Liver (tissue), 9 donors: ENCODE data around the gene CFAP251. TPM values are rescaled to one million over a fixed set of nuclear protein-coding genes. Genes with fewer than 3 reads are reported as not detected.

Experiments
- DNase-seq: peaks from one replicate; pipeline ENCODE4 v3.0.0-alpha.2; 2017; ENCODE audit warnings: low spot score
- H3K27ac ChIP-seq, 2 donors: one replicate each; pipeline ENCODE4 v1.7.0; 2013; ENCODE audit warnings: inconsistent platforms in 2 of 2, low read length in 2 of 2, control low read depth in 1 of 2, low read depth in 1 of 2, mild to moderate bottlenecking in 1 of 2
- H3K27me3 ChIP-seq, 4 donors: one replicate each; pipeline versions ENCODE4 v1.6.1 to v1.7.0; 2013; ENCODE audit warnings: low read length in 3 of 4, inconsistent platforms in 1 of 4, mild to moderate bottlenecking in 1 of 4, moderate library complexity in 1 of 4; ENCODE audit not compliant: control insufficient read depth in 4 of 4, insufficient read depth in 4 of 4
- H3K36me3 ChIP-seq, 4 donors: one replicate each; pipeline versions ENCODE4 v1.6.1 to v1.7.0; 2013; ENCODE audit warnings: low read length in 3 of 4, mild to moderate bottlenecking in 3 of 4, low read depth in 1 of 4, moderate library complexity in 1 of 4; ENCODE audit not compliant: control insufficient read depth in 4 of 4, insufficient read depth in 3 of 4
- H3K4me1 ChIP-seq, 4 donors: one replicate each; pipeline versions ENCODE4 v1.6.1 to v1.7.0; 2013; ENCODE audit warnings: low read length in 3 of 4, mild to moderate bottlenecking in 3 of 4, moderate library complexity in 1 of 4; ENCODE audit not compliant: control insufficient read depth in 4 of 4, insufficient read depth in 4 of 4
- H3K4me3 ChIP-seq, 3 donors: one replicate each; pipeline versions ENCODE4 v1.6.1 to v1.7.0; 2013; ENCODE audit warnings: low read length in 3 of 3, control low read depth in 1 of 3, low read depth in 1 of 3, mild to moderate bottlenecking in 1 of 3
- H3K9ac ChIP-seq, 2 donors: one replicate each; pipeline ENCODE4 v1.7.0; 2013; ENCODE audit warnings: low read length in 2 of 2, mild to moderate bottlenecking in 2 of 2, moderate library complexity in 2 of 2, control low read depth in 1 of 2, low read depth in 1 of 2
- H3K9me3 ChIP-seq, 4 donors: one replicate each; pipeline versions ENCODE4 v1.6.1 to v1.7.0; 2013; ENCODE audit warnings: low read length in 3 of 4; ENCODE audit not compliant: control insufficient read depth in 4 of 4
- EGR1 ChIP-seq, 2 donors: IDR thresholded peaks; 2 replicates each; pipeline ENCODE4 v1.6.1; 2016 to 2018; ENCODE audit warnings: antibody characterized with exemption in 2 of 2, low read depth in 2 of 2
- FOXA1 ChIP-seq: IDR thresholded peaks from 2 replicates; pipeline ENCODE4 v1.6.1; 2016; ENCODE audit warnings: antibody characterized with exemption
- FOXA2 ChIP-seq: IDR thresholded peaks from 2 replicates; pipeline ENCODE4 v1.6.1; 2016; ENCODE audit warnings: antibody characterized with exemption
- HNF4A ChIP-seq, 2 donors: conservative IDR thresholded peaks; 2 replicates each; pipeline ENCODE4 v1.6.1; 2016; ENCODE audit warnings: antibody characterized with exemption in 2 of 2, mild to moderate bottlenecking in 2 of 2
- HNF4G ChIP-seq: IDR thresholded peaks from 2 replicates; pipeline ENCODE4 v1.6.1; 2016; ENCODE audit warnings: antibody characterized with exemption
- JUND ChIP-seq, 2 donors: IDR thresholded peaks; 2 replicates each; pipeline ENCODE4 v1.6.1; 2016; ENCODE audit warnings: antibody characterized with exemption in 2 of 2
- NR2F2 ChIP-seq: IDR thresholded peaks from 2 replicates; pipeline ENCODE4 v1.6.1; 2016; ENCODE audit warnings: antibody characterized with exemption
- RAD21 ChIP-seq, 2 donors: IDR thresholded peaks; 2 replicates each; pipeline ENCODE4 v1.6.1; 2016; ENCODE audit warnings: antibody characterized with exemption in 2 of 2, mild to moderate bottlenecking in 2 of 2
- RXRA ChIP-seq, 2 donors: IDR thresholded peaks; 2 replicates each; pipeline ENCODE4 v1.6.1; 2017 to 2018; ENCODE audit warnings: antibody characterized with exemption in 2 of 2, mild to moderate bottlenecking in 1 of 2
- SP1 ChIP-seq: IDR thresholded peaks from 2 replicates; pipeline ENCODE4 v1.6.1; 2018; ENCODE audit warnings: antibody characterized with exemption, mild to moderate bottlenecking
- TAF1 ChIP-seq: conservative IDR thresholded peaks from 2 replicates; pipeline ENCODE4 v1.6.1; 2016; ENCODE audit warnings: antibody characterized with exemption, mild to moderate bottlenecking
- WGBS: extraction: QIAGEN DNeasy Blood & Tissue Kit; methylation state at CpG from one replicate; pipeline ENCODE4 v1.1.7; 2013; 5-methylcytosine and 5-hydroxymethylcytosine counted together
- polyA plus RNA-seq, 2 donors: library from polyadenylated mRNA; stranded (reverse) in 1 of 2; unstranded in 1 of 2; fragments of 200-250 nt in 1 of 2; fragments of >200 nt in 1 of 2; fragmentation: Nextera tagmentation in 1 of 2; extraction: Ambion mirVana in 1 of 2; gene quantifications; one replicate each; pipeline versions ENCODE4 v1.2.1 to v1.2.3, GENCODE V29; 2013 to 2015
- total RNA-seq, 2 donors: library from RNA; depleted of rRNA; stranded (reverse); fragments of >200 nt; gene quantifications; one replicate each; pipeline ENCODE4 v1.2.3, GENCODE V29; 2014
- TF ChIP-seq, protein P1 (sequence below): fragments of 150-350 bp; IDR thresholded peaks from 2 replicates; pipeline ENCODE4 v1.5.1; 2017; ENCODE audit warnings: improper control_type of control experiment, low read depth, low read length; ENCODE audit not compliant: missing input control
- TF ChIP-seq, protein P2 (sequence below): IDR thresholded peaks from 2 replicates; pipeline ENCODE4 v1.6.1; 2016; ENCODE audit warnings: antibody characterized with exemption
- TF ChIP-seq, protein P3 (sequence below): IDR thresholded peaks from 2 replicates; pipeline ENCODE4 v1.6.1; 2016; ENCODE audit warnings: antibody characterized with exemption, mild to moderate bottlenecking
- TF ChIP-seq, protein P4 (sequence below): IDR thresholded peaks from 2 replicates; pipeline ENCODE4 v1.6.1; 2016; ENCODE audit warnings: antibody characterized with exemption
- TF ChIP-seq, protein P5 (sequence below): IDR thresholded peaks from 2 replicates; pipeline ENCODE4 v1.6.1; 2016; ENCODE audit warnings: antibody characterized with exemption
- donor health status: healthy.
- donor health status: healthy.
- donor health status: healthy.
- donor health status: healthy.
- donor health status: healthy.

CFAP251 gene
- total and polyA plus RNA-seq, 4 donors, result 1.6 to 4.0 (median 2.0) TPM

DNA sequence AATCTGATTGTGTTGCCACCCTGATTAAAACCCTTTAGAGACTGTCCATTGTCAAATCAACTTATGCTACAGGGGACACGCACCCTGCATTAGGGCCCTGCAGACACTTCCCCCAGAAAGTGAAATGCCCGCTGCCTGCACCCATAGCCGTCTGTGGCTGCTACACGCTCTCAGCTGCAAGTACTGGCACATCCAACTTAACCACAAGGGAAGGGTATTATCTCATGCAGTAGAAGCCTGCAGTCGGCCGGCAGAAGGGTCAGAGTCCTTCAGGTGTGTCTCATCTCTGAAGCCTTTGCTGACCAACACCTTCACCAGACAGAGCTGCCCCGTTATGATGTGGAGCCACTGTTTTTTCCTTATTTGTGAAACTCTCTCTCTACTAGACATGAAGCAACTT is 20.8 kb downstream of the CFAP251 start:
- no peaks in the 10 kb centered on the region for H3K27me3 ChIP-seq
- no peak for TF ChIP-seq SP1
- no peak for TF ChIP-seq TAF1
- TF ChIP-seq JUND (IDR thresholded peaks at IDR 0.05), result no peak
- no peak for TF ChIP-seq NR2F2
- no peak for TF ChIP-seq FOXA1
- TF ChIP-seq, protein P1, sequence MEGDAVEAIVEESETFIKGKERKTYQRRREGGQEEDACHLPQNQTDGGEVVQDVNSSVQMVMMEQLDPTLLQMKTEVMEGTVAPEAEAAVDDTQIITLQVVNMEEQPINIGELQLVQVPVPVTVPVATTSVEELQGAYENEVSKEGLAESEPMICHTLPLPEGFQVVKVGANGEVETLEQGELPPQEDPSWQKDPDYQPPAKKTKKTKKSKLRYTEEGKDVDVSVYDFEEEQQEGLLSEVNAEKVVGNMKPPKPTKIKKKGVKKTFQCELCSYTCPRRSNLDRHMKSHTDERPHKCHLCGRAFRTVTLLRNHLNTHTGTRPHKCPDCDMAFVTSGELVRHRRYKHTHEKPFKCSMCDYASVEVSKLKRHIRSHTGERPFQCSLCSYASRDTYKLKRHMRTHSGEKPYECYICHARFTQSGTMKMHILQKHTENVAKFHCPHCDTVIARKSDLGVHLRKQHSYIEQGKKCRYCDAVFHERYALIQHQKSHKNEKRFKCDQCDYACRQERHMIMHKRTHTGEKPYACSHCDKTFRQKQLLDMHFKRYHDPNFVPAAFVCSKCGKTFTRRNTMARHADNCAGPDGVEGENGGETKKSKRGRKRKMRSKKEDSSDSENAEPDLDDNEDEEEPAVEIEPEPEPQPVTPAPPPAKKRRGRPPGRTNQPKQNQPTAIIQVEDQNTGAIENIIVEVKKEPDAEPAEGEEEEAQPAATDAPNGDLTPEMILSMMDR, result no peak
- no peak for TF ChIP-seq FOXA2
- DNase-seq, result no peak
- H3K4me1 ChIP-seq, result no peaks in the 10 kb centered on the region
- WGBS, result 61% methylated on average over 7 of the region's 7 CpGs
- peaks cover 0 to 3% (median 0%) of the 10 kb centered on the region in 4 donors for H3K36me3 ChIP-seq
- H3K9ac ChIP-seq, result no peak overlapping the region
- no peaks in the 10 kb centered on the region for H3K9me3 ChIP-seq
- H3K4me3 ChIP-seq, result no peak overlapping the region
- H3K27ac ChIP-seq, result no peak overlapping the region

DNA sequence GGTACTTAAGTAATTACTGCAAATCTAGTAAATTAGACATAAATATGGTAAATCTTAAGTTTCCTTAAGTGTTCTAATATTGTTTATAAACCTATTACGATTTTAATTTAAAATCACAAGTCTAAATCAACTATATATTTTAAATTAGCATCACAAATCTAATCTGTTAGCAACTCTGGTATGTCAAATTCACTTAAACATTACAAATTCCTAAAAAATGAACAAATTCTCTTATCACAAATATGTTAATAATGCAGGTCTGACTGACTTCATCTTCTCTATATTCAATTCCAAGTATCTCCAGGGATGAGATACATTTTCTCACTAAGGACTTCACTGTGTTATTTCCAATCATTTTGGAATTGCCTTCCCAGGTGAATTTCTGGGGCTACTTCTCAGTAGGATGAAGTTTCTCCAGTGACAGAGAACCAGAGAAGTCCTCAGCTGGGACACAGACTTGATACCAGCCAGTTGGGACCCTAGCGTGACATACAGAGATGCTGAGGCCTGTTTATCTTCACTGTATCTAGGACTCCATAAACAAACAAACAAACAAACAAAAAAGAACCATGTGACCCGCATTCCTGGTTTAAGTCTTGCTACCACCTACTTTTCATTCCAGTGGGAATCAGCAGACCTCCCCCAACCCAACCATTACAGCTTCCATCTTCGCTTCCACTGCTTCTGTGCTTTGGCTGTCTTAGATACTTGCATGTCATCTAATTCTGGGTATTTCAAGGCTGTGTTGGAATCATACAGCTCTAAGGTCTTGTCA is 21.8 kb downstream of the CFAP251 start:
- 89% methylated on average over 4 of the region's 4 CpGs for WGBS
- no peak for DNase-seq
- H3K4me1 ChIP-seq, result no peaks in the 10 kb centered on the region
- no peak overlapping the region for H3K9ac ChIP-seq
- TF ChIP-seq, protein P2, sequence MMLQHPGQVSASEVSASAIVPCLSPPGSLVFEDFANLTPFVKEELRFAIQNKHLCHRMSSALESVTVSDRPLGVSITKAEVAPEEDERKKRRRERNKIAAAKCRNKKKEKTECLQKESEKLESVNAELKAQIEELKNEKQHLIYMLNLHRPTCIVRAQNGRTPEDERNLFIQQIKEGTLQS, result no peak
- TF ChIP-seq, protein P3, sequence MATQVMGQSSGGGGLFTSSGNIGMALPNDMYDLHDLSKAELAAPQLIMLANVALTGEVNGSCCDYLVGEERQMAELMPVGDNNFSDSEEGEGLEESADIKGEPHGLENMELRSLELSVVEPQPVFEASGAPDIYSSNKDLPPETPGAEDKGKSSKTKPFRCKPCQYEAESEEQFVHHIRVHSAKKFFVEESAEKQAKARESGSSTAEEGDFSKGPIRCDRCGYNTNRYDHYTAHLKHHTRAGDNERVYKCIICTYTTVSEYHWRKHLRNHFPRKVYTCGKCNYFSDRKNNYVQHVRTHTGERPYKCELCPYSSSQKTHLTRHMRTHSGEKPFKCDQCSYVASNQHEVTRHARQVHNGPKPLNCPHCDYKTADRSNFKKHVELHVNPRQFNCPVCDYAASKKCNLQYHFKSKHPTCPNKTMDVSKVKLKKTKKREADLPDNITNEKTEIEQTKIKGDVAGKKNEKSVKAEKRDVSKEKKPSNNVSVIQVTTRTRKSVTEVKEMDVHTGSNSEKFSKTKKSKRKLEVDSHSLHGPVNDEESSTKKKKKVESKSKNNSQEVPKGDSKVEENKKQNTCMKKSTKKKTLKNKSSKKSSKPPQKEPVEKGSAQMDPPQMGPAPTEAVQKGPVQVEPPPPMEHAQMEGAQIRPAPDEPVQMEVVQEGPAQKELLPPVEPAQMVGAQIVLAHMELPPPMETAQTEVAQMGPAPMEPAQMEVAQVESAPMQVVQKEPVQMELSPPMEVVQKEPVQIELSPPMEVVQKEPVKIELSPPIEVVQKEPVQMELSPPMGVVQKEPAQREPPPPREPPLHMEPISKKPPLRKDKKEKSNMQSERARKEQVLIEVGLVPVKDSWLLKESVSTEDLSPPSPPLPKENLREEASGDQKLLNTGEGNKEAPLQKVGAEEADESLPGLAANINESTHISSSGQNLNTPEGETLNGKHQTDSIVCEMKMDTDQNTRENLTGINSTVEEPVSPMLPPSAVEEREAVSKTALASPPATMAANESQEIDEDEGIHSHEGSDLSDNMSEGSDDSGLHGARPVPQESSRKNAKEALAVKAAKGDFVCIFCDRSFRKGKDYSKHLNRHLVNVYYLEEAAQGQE, result no peak
- TF ChIP-seq JUND (IDR thresholded peaks at IDR 0.05) (no peak), EGR1 (IDR thresholded peaks at IDR 0.05; ENCODE audit: low read depth in 2 of 2) (no peak), HNF4G (no peak), NR2F2 (no peak), FOXA2 (no peak), RXRA (IDR thresholded peaks at IDR 0.05) (no peak), SP1 (no peak), TAF1 (no peak), RAD21 (IDR thresholded peaks at IDR 0.05) (no peak), FOXA1 (no peak), HNF4A (conservative IDR thresholded peaks at IDR 0.05) (no peak)
- TF ChIP-seq, protein P4, sequence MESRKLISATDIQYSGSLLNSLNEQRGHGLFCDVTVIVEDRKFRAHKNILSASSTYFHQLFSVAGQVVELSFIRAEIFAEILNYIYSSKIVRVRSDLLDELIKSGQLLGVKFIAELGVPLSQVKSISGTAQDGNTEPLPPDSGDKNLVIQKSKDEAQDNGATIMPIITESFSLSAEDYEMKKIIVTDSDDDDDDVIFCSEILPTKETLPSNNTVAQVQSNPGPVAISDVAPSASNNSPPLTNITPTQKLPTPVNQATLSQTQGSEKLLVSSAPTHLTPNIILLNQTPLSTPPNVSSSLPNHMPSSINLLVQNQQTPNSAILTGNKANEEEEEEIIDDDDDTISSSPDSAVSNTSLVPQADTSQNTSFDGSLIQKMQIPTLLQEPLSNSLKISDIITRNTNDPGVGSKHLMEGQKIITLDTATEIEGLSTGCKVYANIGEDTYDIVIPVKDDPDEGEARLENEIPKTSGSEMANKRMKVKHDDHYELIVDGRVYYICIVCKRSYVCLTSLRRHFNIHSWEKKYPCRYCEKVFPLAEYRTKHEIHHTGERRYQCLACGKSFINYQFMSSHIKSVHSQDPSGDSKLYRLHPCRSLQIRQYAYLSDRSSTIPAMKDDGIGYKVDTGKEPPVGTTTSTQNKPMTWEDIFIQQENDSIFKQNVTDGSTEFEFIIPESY, result no peak
- TF ChIP-seq, protein P5, sequence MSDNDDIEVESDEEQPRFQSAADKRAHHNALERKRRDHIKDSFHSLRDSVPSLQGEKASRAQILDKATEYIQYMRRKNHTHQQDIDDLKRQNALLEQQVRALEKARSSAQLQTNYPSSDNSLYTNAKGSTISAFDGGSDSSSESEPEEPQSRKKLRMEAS, result no peak
- H3K27me3 ChIP-seq, result no peaks in the 10 kb centered on the region
- H3K27ac ChIP-seq, result no peak overlapping the region
- H3K9me3 ChIP-seq, result no peaks in the 10 kb centered on the region
- H3K36me3 ChIP-seq, result peaks cover 0 to 3% (median 0%) of the 10 kb centered on the region in 4 donors
- no peak overlapping the region for H3K4me3 ChIP-seq
